Body of pancreas (tissue), 4 donors: Measurements from ENCODE around the gene STAMBPL1. TPM values are rescaled to one million over a fixed set of nuclear protein-coding genes. Genes with fewer than 3 reads are reported as not detected.

Source experiments
- ATAC-seq: fragments of 150-250 bp; one replicate; pipeline ENCODE4 v1.9.1; 2016
- DNase-seq, 4 donors: peaks; one replicate each; pipeline ENCODE4 v3.0.0-alpha.2; 2019
- H3K27ac ChIP-seq, 4 donors: fragments of 200-600 bp; sonication (generic); 1 replicate in 3 of 4; 2 replicates in 1 of 4; pipeline versions ENCODE4 v1.5.1 to v1.6.1; 2016 to 2019; ENCODE audit warnings: mild to moderate bottlenecking in 1 of 4, mixed read lengths in 1 of 4, moderate library complexity in 1 of 4
- H3K27me3 ChIP-seq, 2 donors: fragments of 200-600 bp; sonication (generic); one replicate each; pipeline ENCODE4 v1.6.0; 2016; ENCODE audit warnings: mild to moderate bottlenecking in 1 of 2
- H3K36me3 ChIP-seq, 2 donors: fragments of 200-600 bp; sonication (generic); replicated peaks in 1 of 2; 2 replicates each; pipeline ENCODE4 v1.5.1; 2016; ENCODE audit warnings: low read depth in 2 of 2; ENCODE audit not compliant: insufficient read depth in 1 of 2
- H3K4me1 ChIP-seq: fragments of 200-600 bp; sonication (generic); one replicate; pipeline ENCODE4 v1.6.0; 2016
- H3K4me3 ChIP-seq, 2 donors: fragments of 200-600 bp; sonication (generic); 1 replicate in 1 of 2; 2 replicates in 1 of 2; pipeline ENCODE4 v1.5.1; 2016 to 2019
- H3K9me3 ChIP-seq, 3 donors: fragments of 200-600 bp; sonication (generic); 1 replicate in 2 of 3; 2 replicates in 1 of 3; pipeline ENCODE4 v1.5.1; 2016
- CTCF ChIP-seq, 7 experiments: fragments of 450-650 bp in 4 of 7; fragments of 200-600 bp in 3 of 7; sonication (generic) in 3 of 7; IDR thresholded peaks; one replicate each; pipeline ENCODE4 v1.5.1; 2016 to 2019; ENCODE audit warnings: antibody characterized with exemption in 7 of 7
- POLR2A ChIP-seq, 3 donors: fragments of 450-650 bp; IDR thresholded peaks; one replicate each; pipeline ENCODE4 v1.6.1; 2016; ENCODE audit warnings: antibody characterized with exemption in 3 of 3, mild to moderate bottlenecking in 2 of 3
- WGBS, 2 donors: methylation state at CpG; one replicate each; pipeline ENCODE4 v1.1.5; 2017; 5-methylcytosine and 5-hydroxymethylcytosine counted together
- intact Hi-C: fragments of 100-400 bp; cut with DNase I; formaldehyde crosslinking; loops from one replicate; pipeline ENCODE4 v1.15.1; 2023
- total RNA-seq, 2 donors: library from RNA; depleted of rRNA; stranded (reverse); fragments of >200 nt; gene quantifications; one replicate each; pipeline ENCODE4 v1.1.0, GENCODE V29; 2016

The STAMBPL1 gene
- total RNA-seq, 2 donors from 2014 or later: 10.1 to 26.7 TPM

GRCh38 chr10:88919041-88919440, 39.0 kb downstream of the STAMBPL1 start:
- TF ChIP-seq CTCF (IDR thresholded peaks at IDR 0.05): no peak
- no peak for TF ChIP-seq POLR2A (IDR thresholded peaks at IDR 0.05)
- intact Hi-C loops: no loop called here
- H3K36me3 ChIP-seq: no peaks in the 10 kb centered on the region
- no peaks in the 10 kb centered on the region for H3K9me3 ChIP-seq
- no peak for DNase-seq
- H3K4me3 ChIP-seq: no peak overlapping the region
- H3K27me3 ChIP-seq: no peaks in the 10 kb centered on the region
- H3K4me1 ChIP-seq: no peaks in the 10 kb centered on the region
- no peak for ATAC-seq
- 75 to 83% methylated on average over 1 of the region's 1 CpG for WGBS, 2 donors
- H3K27ac ChIP-seq: no peak overlapping the region

- H3K4me1 ChIP-seq: no peaks in the 10 kb centered on the region
- 27 to 39% methylated on average over 2 of the region's 2 CpGs for WGBS, 2 donors
- no peaks in the 10 kb centered on the region for H3K9me3 ChIP-seq
- intact Hi-C loops: no loop called here
- H3K4me3 ChIP-seq: no peak overlapping the region
- no peak for ATAC-seq
- TF ChIP-seq POLR2A (IDR thresholded peaks at IDR 0.05): no peak
- no peak for TF ChIP-seq CTCF (IDR thresholded peaks at IDR 0.05)
- no peaks in the 10 kb centered on the region for H3K27me3 ChIP-seq
- DNase-seq: no peak
- no peaks in the 10 kb centered on the region for H3K36me3 ChIP-seq
- H3K27ac ChIP-seq: no peak overlapping the region
Measured at GRCh38 chr10:88920198-88920597, 40.2 kb downstream of the STAMBPL1 start.

- 68 to 69% methylated on average over 3 of the region's 3 CpGs for WGBS, 2 donors
- no peaks in the 10 kb centered on the region for H3K9me3 ChIP-seq
- intact Hi-C loops: no loop called here
- H3K4me3 ChIP-seq: no peak overlapping the region
- no peak for ATAC-seq
- no peaks in the 10 kb centered on the region for H3K4me1 ChIP-seq
- no peaks in the 10 kb centered on the region for H3K27me3 ChIP-seq
- no peak for TF ChIP-seq POLR2A (IDR thresholded peaks at IDR 0.05)
- no peak for TF ChIP-seq CTCF (IDR thresholded peaks at IDR 0.05)
- H3K36me3 ChIP-seq: no peaks in the 10 kb centered on the region
- no peak for DNase-seq
- H3K27ac ChIP-seq: no peak overlapping the region
Measured at GRCh38 chr10:88920986-88921593, 41.0 kb downstream of the STAMBPL1 start.

- no peak for ATAC-seq
- Histone ChIP-seq H3K27me3 (no peaks in the 10 kb centered on the region), H3K27ac (no peak overlapping the region), H3K9me3 (no peaks in the 10 kb centered on the region), H3K4me3 (no peak overlapping the region), H3K4me1 (no peaks in the 10 kb centered on the region), H3K36me3 (no peaks in the 10 kb centered on the region)
- WGBS, 2 donors: 71 to 76% methylated on average over 2 of the region's 2 CpGs
- no peak for DNase-seq
- intact Hi-C loops: no loop called here
- TF ChIP-seq POLR2A (IDR thresholded peaks at IDR 0.05): no peak
- no peak for TF ChIP-seq CTCF (IDR thresholded peaks at IDR 0.05)
Measured at GRCh38 chr10:88922041-88922440, 42.0 kb downstream of the STAMBPL1 start.

GRCh38 chr10:88923520-88923919, 43.5 kb downstream of the STAMBPL1 start:
- H3K4me3 ChIP-seq: no peak overlapping the region
- DNase-seq (no peak), ATAC-seq (no peak)
- H3K36me3 ChIP-seq: no peaks in the 10 kb centered on the region
- TF ChIP-seq CTCF (IDR thresholded peaks at IDR 0.05): no peak
- no peak for TF ChIP-seq POLR2A (IDR thresholded peaks at IDR 0.05)
- no peak overlapping the region for H3K27ac ChIP-seq
- no peaks in the 10 kb centered on the region for H3K27me3 ChIP-seq
- intact Hi-C loops: no loop called here
- H3K9me3 ChIP-seq: no peaks in the 10 kb centered on the region
- H3K4me1 ChIP-seq: no peaks in the 10 kb centered on the region
